ENCODE data around the gene ZNF695. TPM values are rescaled to one million over a fixed set of nuclear protein-coding genes. Genes with fewer than 3 reads are reported as not detected.
"Not testable (repeated sequence)": the region's sequence is repeated elsewhere in the genome, so short reads cannot be mapped to it uniquely, and the experiment has no call there.

The ZNF695 gene
- total RNA-seq (under 1 TPM in 2 of 4 donors, not detected in 2; 0.11 to 0.28 TPM), polyA plus RNA-seq (0.05 TPM)
- long read RNA-seq, donor 1 = 0 reads
- long read RNA-seq, donor 2 = 0 reads
- long read RNA-seq, donor 3 = 0 reads
- long read RNA-seq, donor 4 = 0 reads

- WGBS = under 1% methylated on average over 58 of the region's 58 CpGs
- intact Hi-C loops (cut with DNase I) = no loop called here
- ATAC-seq (peak; percentile 100), DNase-seq (peak; percentile 88 to 93 (median 92))
- Histone ChIP-seq H3K27ac (ENCODE audit: low read length) (no peak within 1 kb of the TSS), H3K4me1 (ENCODE audit: control insufficient read depth, insufficient read depth, low read length) (no peaks in the 10 kb centered on the region), H3K4me3 (ENCODE audit: low read length) (peak within 1 kb of the TSS; percentile 61), H3K27me3 (ENCODE audit: control insufficient read depth, insufficient read depth) (no peaks in the 10 kb centered on the region), H3K9me3 (ENCODE audit: control insufficient read depth, low read length) (peaks cover 2% of the 10 kb centered on the region)
Measured at GRCh38 chr1:247007511-247008405, at the start of gene ZNF695. Gene ZNF695, minus strand, starts transcription at chr1:247008057. Its CDS starts 149 bp downstream, at chr1:247007908.

GRCh38 chr1:247056071-247056470, 48.2 kb upstream of the ZNF695 start:
- intact Hi-C loops (cut with DNase I) = no loop called here
- Histone ChIP-seq H3K4me3 (ENCODE audit: low read length) (no peak overlapping the region), H3K9me3 (ENCODE audit: control insufficient read depth, low read length) (no peaks in the 10 kb centered on the region), H3K27me3 (ENCODE audit: control insufficient read depth, insufficient read depth) (no peaks in the 10 kb centered on the region), H3K4me1 (ENCODE audit: control insufficient read depth, insufficient read depth, low read length) (no peaks in the 10 kb centered on the region), H3K27ac (ENCODE audit: low read length) (no peak overlapping the region)
- DNase-seq (no peak), ATAC-seq (no peak)
- WGBS = 98% methylated on average over 2 of the region's 2 CpGs

- no peak for ATAC-seq
Measured at GRCh38 chr1:247054992-247055415, 47.1 kb upstream of the ZNF695 start.

GRCh38 chr1:247047702-247048101, 39.8 kb upstream of the ZNF695 start:
- intact Hi-C loops (cut with DNase I) = no loop called here
- 97% methylated on average over 2 of the region's 2 CpGs for WGBS
- peaks cover 12% of the 10 kb centered on the region for H3K9me3 ChIP-seq (ENCODE audit: control insufficient read depth, low read length)

More at GRCh38 chr1:247054992-247055415, 47.1 kb upstream of the ZNF695 start:
- whole genome bisulfite sequencing = 40% methylated on average over 2 of the region's 2 CpGs
- Histone ChIP-seq H3K9me3 (ENCODE audit: control insufficient read depth, low read length) (no peaks in the 10 kb centered on the region), H3K27ac (ENCODE audit: low read length) (no peak overlapping the region), H3K4me3 (ENCODE audit: low read length) (no peak overlapping the region), H3K4me1 (ENCODE audit: control insufficient read depth, insufficient read depth, low read length) (no peaks in the 10 kb centered on the region), H3K27me3 (ENCODE audit: control insufficient read depth, insufficient read depth) (no peaks in the 10 kb centered on the region)
- intact Hi-C loops (cut with DNase I) = no loop called here
- DNase-seq = no peak

GRCh38 chr1:247047260-247047659, 39.4 kb upstream of the ZNF695 start:
- ATAC-seq (no peak), DNase-seq (no peak)
- H3K27ac ChIP-seq (ENCODE audit: low read length) = no peak overlapping the region
- no peaks in the 10 kb centered on the region for H3K4me1 ChIP-seq (ENCODE audit: control insufficient read depth, insufficient read depth, low read length)
- peaks cover 12% of the 10 kb centered on the region for H3K9me3 ChIP-seq (ENCODE audit: control insufficient read depth, low read length)
- intact Hi-C loops (cut with DNase I) = no loop called here
- no peaks in the 10 kb centered on the region for H3K27me3 ChIP-seq (ENCODE audit: control insufficient read depth, insufficient read depth)
- no peak overlapping the region for H3K4me3 ChIP-seq (ENCODE audit: low read length)
- WGBS = 96% methylated on average over 2 of the region's 2 CpGs

More at GRCh38 chr1:247047702-247048101, 39.8 kb upstream of the ZNF695 start:
- Histone ChIP-seq H3K27ac (ENCODE audit: low read length) (no peak overlapping the region), H3K4me1 (ENCODE audit: control insufficient read depth, insufficient read depth, low read length) (no peaks in the 10 kb centered on the region), H3K4me3 (ENCODE audit: low read length) (no peak overlapping the region), H3K27me3 (ENCODE audit: control insufficient read depth, insufficient read depth) (no peaks in the 10 kb centered on the region)
- DNase-seq (no peak), ATAC-seq (no peak)

GRCh38 chr1:247043406-247043805, 35.5 kb upstream of the ZNF695 start:
- no peak overlapping the region for H3K27ac ChIP-seq (ENCODE audit: low read length)
- no peaks in the 10 kb centered on the region for H3K4me1 ChIP-seq (ENCODE audit: control insufficient read depth, insufficient read depth, low read length)
- H3K4me3 ChIP-seq (ENCODE audit: low read length) = no peak overlapping the region
- no peaks in the 10 kb centered on the region for H3K27me3 ChIP-seq (ENCODE audit: control insufficient read depth, insufficient read depth)
- no peak for DNase-seq
- intact Hi-C loops (cut with DNase I) = no loop called here
- 88% methylated on average over 5 of the region's 5 CpGs for whole genome bisulfite sequencing
- H3K9me3 ChIP-seq (ENCODE audit: control insufficient read depth, low read length) = peaks cover 10% of the 10 kb centered on the region
- no peak for ATAC-seq

- Histone ChIP-seq H3K9me3 (ENCODE audit: control insufficient read depth, low read length) (peaks cover 7% of the 10 kb centered on the region), H3K27me3 (ENCODE audit: control insufficient read depth, insufficient read depth) (no peaks in the 10 kb centered on the region), H3K27ac (ENCODE audit: low read length) (no peak overlapping the region), H3K4me1 (ENCODE audit: control insufficient read depth, insufficient read depth, low read length) (no peaks in the 10 kb centered on the region), H3K4me3 (ENCODE audit: low read length) (no peak overlapping the region)
- intact Hi-C loops (cut with DNase I) = no loop called here
- whole genome bisulfite sequencing = 96% methylated on average over 6 of the region's 6 CpGs
- no peak for ATAC-seq
- no peak for DNase-seq
Measured at GRCh38 chr1:247037511-247038320, 29.9 kb upstream of the ZNF695 start.

GRCh38 chr1:247032306-247032705, 24.4 kb upstream of the ZNF695 start:
- 93% methylated on average over 24 of the region's 30 CpGs for WGBS
- H3K9me3 ChIP-seq (ENCODE audit: control insufficient read depth, low read length) = not testable (repeated sequence)

GRCh38 chr1:247024658-247025057, 16.8 kb upstream of the ZNF695 start:
- ATAC-seq; H3K27ac ChIP-seq (ENCODE audit: low read length); H3K4me1 ChIP-seq (ENCODE audit: control insufficient read depth, insufficient read depth, low read length); H3K9me3 ChIP-seq (ENCODE audit: control insufficient read depth, low read length); intact Hi-C loops (cut with DNase I); H3K4me3 ChIP-seq (ENCODE audit: low read length); DNase-seq; H3K27me3 ChIP-seq (ENCODE audit: control insufficient read depth, insufficient read depth): not testable (repeated sequence)
- 83% methylated on average over 5 of the region's 5 CpGs for WGBS

More at GRCh38 chr1:247032306-247032705, 24.4 kb upstream of the ZNF695 start:
- peak in 1 of 3 donors; percentile 71 for DNase-seq
- H3K27me3 ChIP-seq (ENCODE audit: control insufficient read depth, insufficient read depth); intact Hi-C loops (cut with DNase I); H3K4me1 ChIP-seq (ENCODE audit: control insufficient read depth, insufficient read depth, low read length); H3K27ac ChIP-seq (ENCODE audit: low read length); H3K4me3 ChIP-seq (ENCODE audit: low read length); ATAC-seq: not testable (repeated sequence)

- no peaks in the 10 kb centered on the region for H3K4me1 ChIP-seq (ENCODE audit: control insufficient read depth, insufficient read depth, low read length)
- H3K27ac ChIP-seq (ENCODE audit: low read length) = no peak overlapping the region
- DNase-seq (no peak), ATAC-seq (no peak)
- no peaks in the 10 kb centered on the region for H3K27me3 ChIP-seq (ENCODE audit: control insufficient read depth, insufficient read depth)
- intact Hi-C loops (cut with DNase I) = no loop called here
- H3K9me3 ChIP-seq (ENCODE audit: control insufficient read depth, low read length) = peaks cover 2% of the 10 kb centered on the region
- no peak overlapping the region for H3K4me3 ChIP-seq (ENCODE audit: low read length)
- 86% methylated on average over 6 of the region's 6 CpGs for WGBS
Measured at GRCh38 chr1:247013391-247013790, 5.5 kb upstream of the ZNF695 start.

GRCh38 chr1:247008406-247008799, 546 bp upstream of the ZNF695 start:
- intact Hi-C loops (cut with DNase I) = no loop called here
- Histone ChIP-seq H3K4me1 (ENCODE audit: control insufficient read depth, insufficient read depth, low read length) (no peaks in the 10 kb centered on the region), H3K27ac (ENCODE audit: low read length) (no peak overlapping the region), H3K9me3 (ENCODE audit: control insufficient read depth, low read length) (peaks cover 2% of the 10 kb centered on the region), H3K27me3 (ENCODE audit: control insufficient read depth, insufficient read depth) (no peaks in the 10 kb centered on the region), H3K4me3 (ENCODE audit: low read length) (no peak overlapping the region)
- no peak for DNase-seq
- ATAC-seq = no peak
- WGBS = 87% methylated on average over 13 of the region's 13 CpGs

All from right cardiac atrium (tissue), 5 donors.